Measurements from ENCODE around the gene IQCN. TPM values are rescaled to one million over a fixed set of nuclear protein-coding genes. Genes with fewer than 3 reads are reported as not detected.

Gene IQCN
- total RNA-seq, 4 donors from 2014 or later: 1.0 to 41.1 (median 3.0) TPM

DNA sequence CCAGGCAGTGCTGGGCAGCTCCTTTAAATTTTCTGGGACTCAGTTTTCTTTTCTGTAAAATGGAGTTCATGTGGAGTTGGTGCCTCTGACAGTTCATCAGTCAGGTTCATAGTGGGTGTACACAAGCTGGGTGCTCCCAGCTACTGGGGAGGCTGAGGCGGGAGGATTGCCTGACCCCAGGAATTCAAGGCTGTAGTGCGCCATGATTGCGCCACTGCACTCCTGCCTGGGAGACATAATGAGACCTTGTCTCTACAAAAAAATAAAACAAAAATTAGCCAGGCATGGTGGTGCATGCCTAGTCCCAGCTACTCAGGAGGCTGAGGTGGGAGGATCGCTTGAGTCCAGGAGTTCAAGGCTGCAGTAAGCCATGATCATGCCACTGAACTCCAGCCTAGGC, 21.1 kb downstream of the IQCN start:
- Histone ChIP-seq H3K4me3 (no peak overlapping the region), H3K27ac (no peak overlapping the region), H3K9me3 (no peaks in the 10 kb centered on the region), H3K36me3 (no peaks in the 10 kb centered on the region), H3K4me1 (no peaks in the 10 kb centered on the region), H3K27me3 (no peaks in the 10 kb centered on the region)
- DNase-seq: no peak
- TF ChIP-seq POLR2A (IDR thresholded peaks at IDR 0.05): no peak
- TF ChIP-seq, protein P1, sequence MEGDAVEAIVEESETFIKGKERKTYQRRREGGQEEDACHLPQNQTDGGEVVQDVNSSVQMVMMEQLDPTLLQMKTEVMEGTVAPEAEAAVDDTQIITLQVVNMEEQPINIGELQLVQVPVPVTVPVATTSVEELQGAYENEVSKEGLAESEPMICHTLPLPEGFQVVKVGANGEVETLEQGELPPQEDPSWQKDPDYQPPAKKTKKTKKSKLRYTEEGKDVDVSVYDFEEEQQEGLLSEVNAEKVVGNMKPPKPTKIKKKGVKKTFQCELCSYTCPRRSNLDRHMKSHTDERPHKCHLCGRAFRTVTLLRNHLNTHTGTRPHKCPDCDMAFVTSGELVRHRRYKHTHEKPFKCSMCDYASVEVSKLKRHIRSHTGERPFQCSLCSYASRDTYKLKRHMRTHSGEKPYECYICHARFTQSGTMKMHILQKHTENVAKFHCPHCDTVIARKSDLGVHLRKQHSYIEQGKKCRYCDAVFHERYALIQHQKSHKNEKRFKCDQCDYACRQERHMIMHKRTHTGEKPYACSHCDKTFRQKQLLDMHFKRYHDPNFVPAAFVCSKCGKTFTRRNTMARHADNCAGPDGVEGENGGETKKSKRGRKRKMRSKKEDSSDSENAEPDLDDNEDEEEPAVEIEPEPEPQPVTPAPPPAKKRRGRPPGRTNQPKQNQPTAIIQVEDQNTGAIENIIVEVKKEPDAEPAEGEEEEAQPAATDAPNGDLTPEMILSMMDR (IDR thresholded peaks at IDR 0.05): no peak
- intact Hi-C loops (cut with DNase I; ENCODE audit: low total_unique reads): no loop called here

DNA sequence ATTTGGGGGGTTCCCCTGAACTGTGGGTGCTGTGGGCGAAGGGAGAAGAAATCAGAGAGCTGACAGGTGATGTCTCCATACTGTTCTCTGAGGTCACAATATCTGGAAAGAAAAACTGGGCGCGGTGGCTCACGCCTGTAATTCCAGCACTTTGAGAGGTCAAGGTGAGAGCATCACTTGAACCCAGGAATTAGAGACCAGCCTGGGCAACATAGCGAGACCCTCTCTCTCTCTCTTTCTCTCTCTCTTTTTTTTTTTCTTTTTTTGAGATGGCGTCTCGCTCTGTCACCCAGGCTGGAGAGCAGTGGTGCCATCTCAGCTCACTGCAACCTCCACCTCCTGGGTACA, 21.9 kb downstream of the IQCN start:
- Histone ChIP-seq H3K9me3 (no peaks in the 10 kb centered on the region), H3K4me3 (no peak overlapping the region), H3K36me3 (no peaks in the 10 kb centered on the region), H3K27me3 (no peaks in the 10 kb centered on the region), H3K4me1 (no peaks in the 10 kb centered on the region), H3K27ac (no peak overlapping the region)
- no peak for DNase-seq
- intact Hi-C loops (cut with DNase I; ENCODE audit: low total_unique reads): no loop called here
- TF ChIP-seq, protein P1 (IDR thresholded peaks at IDR 0.05): no peak
- TF ChIP-seq POLR2A (IDR thresholded peaks at IDR 0.05): no peak

DNA sequence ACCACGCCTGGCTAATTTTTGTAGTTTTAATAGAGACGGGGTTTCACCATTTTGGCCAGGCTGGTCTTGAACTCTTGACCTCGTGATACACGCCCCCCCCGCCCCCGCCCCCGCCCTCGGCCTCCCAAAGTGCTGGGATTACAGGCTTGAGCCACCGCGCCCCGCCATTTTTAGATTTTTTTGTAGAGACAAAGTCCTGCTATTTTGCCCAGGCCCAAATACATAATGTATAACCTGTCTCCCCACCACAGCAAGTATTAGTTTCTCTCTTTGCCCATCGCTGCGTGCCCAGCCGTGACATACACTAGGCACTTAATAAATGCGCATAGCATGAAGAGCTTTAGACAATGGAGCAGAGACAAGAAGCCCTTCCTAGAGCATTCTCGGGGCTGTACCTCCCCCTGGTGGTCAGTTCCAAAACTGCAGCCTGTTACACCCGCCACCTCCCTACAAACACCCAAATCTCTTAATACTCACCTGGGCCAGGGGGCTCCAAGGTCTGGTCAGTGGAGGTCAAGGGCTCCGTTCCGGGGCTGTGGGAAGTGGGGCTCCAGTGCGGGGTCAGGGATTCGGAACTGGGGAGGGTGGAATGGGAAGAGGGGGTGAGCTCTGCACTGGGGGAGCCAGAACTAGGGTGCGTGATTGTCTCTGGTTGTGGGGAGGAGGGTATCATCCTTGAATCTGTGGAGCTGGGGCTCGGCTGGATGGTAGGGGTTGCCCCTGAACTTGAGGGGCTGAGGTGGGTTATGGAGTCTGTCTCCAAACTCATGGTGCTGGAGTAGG, 22.5 kb downstream of the IQCN start:
- Histone ChIP-seq H3K36me3 (no peaks in the 10 kb centered on the region), H3K4me1 (no peaks in the 10 kb centered on the region), H3K27ac (no peak overlapping the region), H3K27me3 (no peaks in the 10 kb centered on the region), H3K4me3 (no peak overlapping the region), H3K9me3 (no peaks in the 10 kb centered on the region)
- peak; percentile 75 to 77 for DNase-seq
- intact Hi-C loops (cut with DNase I; ENCODE audit: low total_unique reads): no loop called here
- TF ChIP-seq POLR2A (IDR thresholded peaks at IDR 0.05): no peak
- TF ChIP-seq, protein P1 (IDR thresholded peaks at IDR 0.05): peak; percentile 92 to 97 (median 96)

DNA sequence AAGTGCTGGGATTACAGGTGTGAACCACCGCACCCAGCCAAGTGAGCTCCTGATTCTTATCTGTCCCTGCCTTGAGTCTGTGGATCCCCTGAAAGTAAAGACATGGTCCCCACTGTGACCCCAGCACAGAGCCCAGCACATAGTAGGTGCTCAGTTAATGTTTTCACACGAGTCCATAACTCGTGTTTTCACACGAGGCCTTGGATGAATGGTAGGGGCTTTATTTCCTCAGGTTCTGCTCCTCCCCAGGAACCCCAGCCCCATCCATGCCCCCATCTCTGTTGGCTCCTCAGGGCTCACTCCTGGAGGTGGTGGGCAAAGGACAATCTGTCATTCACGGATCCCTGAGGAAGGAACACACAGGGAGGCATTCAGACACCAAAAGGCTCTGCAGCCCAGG, 24.4 kb downstream of the IQCN start:
- TF ChIP-seq, protein P1 (IDR thresholded peaks at IDR 0.05): no peak
- no peak for TF ChIP-seq POLR2A (IDR thresholded peaks at IDR 0.05)

DNA sequence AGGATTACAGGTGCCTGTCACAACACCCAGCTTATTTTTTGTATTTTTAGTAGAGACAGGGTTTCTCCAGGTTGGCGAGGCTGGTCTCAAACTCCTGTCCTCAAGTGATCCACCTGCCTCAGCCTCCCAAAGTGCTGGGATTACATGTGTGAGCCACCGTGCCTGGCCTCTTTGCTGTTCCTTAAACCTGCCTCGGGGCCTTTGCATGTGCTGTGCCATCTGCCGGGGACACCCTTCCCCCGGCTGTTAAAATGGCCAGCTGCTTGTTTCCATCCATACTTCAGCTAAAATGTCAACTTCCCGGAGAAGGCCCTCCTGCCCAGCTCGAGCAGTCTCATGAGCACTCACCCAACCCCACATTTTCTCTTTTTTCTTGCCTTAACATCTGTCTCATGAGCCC, 29.0 kb downstream of the IQCN start:
- Histone ChIP-seq H3K36me3 (no peaks in the 10 kb centered on the region), H3K27ac (no peak overlapping the region), H3K9me3 (no peaks in the 10 kb centered on the region), H3K4me1 (no peaks in the 10 kb centered on the region), H3K4me3 (no peak overlapping the region), H3K27me3 (no peaks in the 10 kb centered on the region)
- no peak for DNase-seq
- TF ChIP-seq, protein P1 (IDR thresholded peaks at IDR 0.05): no peak
- TF ChIP-seq POLR2A (IDR thresholded peaks at IDR 0.05): no peak
- intact Hi-C loops (cut with DNase I; ENCODE audit: low total_unique reads): loop anchor here (10.0 kb wide), 1 partner anchor 130 kb away; no protein-coding TSS in a partner anchor

More for the DNA sequence above, 24.4 kb downstream of the IQCN start:
- intact Hi-C loops (cut with DNase I; ENCODE audit: low total_unique reads): loop anchor here (10.0 kb wide), 1 partner anchor 135 kb away; no protein-coding TSS in a partner anchor
- H3K27ac ChIP-seq: no peak overlapping the region
- H3K36me3 ChIP-seq: no peaks in the 10 kb centered on the region
- no peaks in the 10 kb centered on the region for H3K27me3 ChIP-seq
- H3K9me3 ChIP-seq: no peaks in the 10 kb centered on the region
- H3K4me1 ChIP-seq: no peaks in the 10 kb centered on the region
- DNase-seq: no peak
- no peak overlapping the region for H3K4me3 ChIP-seq

Measured in uterus (tissue), 4 donors.